Uterus (tissue), 2 donors: Measurements from ENCODE around the gene LINC01488.

Experiments used
- CTCF ChIP-seq, 4 experiments: fragments of 200-600 bp in 2 of 4; fragments of 450-650 bp in 2 of 4; sonication (generic) in 2 of 4; IDR thresholded peaks; one replicate each; pipeline ENCODE4 v1.5.1; 2016 to 2019; ENCODE audit warnings: antibody characterized with exemption in 4 of 4, mild to moderate bottlenecking in 2 of 4, moderate library complexity in 1 of 4
- POLR2A ChIP-seq, 2 donors: fragments of 450-650 bp; IDR thresholded peaks; one replicate each; pipeline ENCODE4 v1.6.1; 2016; ENCODE audit warnings: antibody characterized with exemption in 2 of 2, mild to moderate bottlenecking in 1 of 2, moderate library complexity in 1 of 2

GRCh38 chr11:69492201-69492991 is 10.9 kb downstream of the LINC01488 start:
- TF ChIP-seq CTCF (IDR thresholded peaks at IDR 0.05) (no peak), POLR2A (IDR thresholded peaks at IDR 0.05) (no peak)
